Body of pancreas (tissue), 4 donors: ENCODE data around the gene RAP2B.

ENCODE experiments used
- POLR2A ChIP-seq, 3 donors: fragments of 450-650 bp; IDR thresholded peaks; one replicate each; pipeline ENCODE4 v1.6.1; 2016; ENCODE audit warnings: antibody characterized with exemption in 3 of 3, mild to moderate bottlenecking in 2 of 3
- TF ChIP-seq, protein P1 (sequence below), 7 experiments: fragments of 450-650 bp in 4 of 7; fragments of 200-600 bp in 3 of 7; sonication (generic) in 3 of 7; IDR thresholded peaks; one replicate each; pipeline ENCODE4 v1.5.1; 2016 to 2019; ENCODE audit warnings: antibody characterized with exemption in 7 of 7

DNA sequence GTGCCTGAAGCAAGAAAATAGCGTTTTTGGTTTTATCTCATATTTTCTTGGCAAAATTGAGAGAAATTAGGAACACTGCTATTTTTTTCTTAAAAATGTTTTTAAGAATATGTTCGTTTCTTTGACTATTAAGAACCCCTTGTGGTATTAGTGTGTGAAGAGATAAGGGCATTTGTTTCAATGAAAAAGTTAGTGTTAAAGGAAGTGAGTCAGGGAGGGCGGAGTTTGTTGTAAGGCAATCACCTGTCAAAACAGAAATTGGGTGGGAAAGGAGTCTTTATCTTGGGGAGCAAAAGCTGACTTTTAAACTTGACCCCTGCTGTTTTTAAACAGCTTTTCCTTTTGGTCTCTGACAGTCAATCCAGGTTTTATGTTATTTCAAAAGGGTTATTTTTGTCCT is 4.2 kb downstream of the RAP2B start:
- TF ChIP-seq, protein P1, sequence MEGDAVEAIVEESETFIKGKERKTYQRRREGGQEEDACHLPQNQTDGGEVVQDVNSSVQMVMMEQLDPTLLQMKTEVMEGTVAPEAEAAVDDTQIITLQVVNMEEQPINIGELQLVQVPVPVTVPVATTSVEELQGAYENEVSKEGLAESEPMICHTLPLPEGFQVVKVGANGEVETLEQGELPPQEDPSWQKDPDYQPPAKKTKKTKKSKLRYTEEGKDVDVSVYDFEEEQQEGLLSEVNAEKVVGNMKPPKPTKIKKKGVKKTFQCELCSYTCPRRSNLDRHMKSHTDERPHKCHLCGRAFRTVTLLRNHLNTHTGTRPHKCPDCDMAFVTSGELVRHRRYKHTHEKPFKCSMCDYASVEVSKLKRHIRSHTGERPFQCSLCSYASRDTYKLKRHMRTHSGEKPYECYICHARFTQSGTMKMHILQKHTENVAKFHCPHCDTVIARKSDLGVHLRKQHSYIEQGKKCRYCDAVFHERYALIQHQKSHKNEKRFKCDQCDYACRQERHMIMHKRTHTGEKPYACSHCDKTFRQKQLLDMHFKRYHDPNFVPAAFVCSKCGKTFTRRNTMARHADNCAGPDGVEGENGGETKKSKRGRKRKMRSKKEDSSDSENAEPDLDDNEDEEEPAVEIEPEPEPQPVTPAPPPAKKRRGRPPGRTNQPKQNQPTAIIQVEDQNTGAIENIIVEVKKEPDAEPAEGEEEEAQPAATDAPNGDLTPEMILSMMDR (IDR thresholded peaks at IDR 0.05): no peak
- TF ChIP-seq POLR2A (IDR thresholded peaks at IDR 0.05): no peak
